Esophagus muscularis mucosa (tissue), 4 donors: ENCODE data around the gene ANAPC7. TPM values are rescaled to one million over a fixed set of nuclear protein-coding genes. Genes with fewer than 3 reads are reported as not detected.
A peak's percentile ranks its signal among the peaks of the same experiment; 100 is the strongest.

Source experiments
- DNase-seq: peaks from one replicate; pipeline ENCODE4 v3.0.0-alpha.2; 2017; ENCODE audit errors: extremely low spot score
- H3K27ac ChIP-seq, 4 donors: fragments of 200-600 bp; sonication (generic); replicated peaks in 1 of 4; 1 replicate in 3 of 4; 2 replicates in 1 of 4; pipeline ENCODE4 v1.5.1; 2016 to 2019; ENCODE audit warnings: mild to moderate bottlenecking in 1 of 4
- H3K27me3 ChIP-seq, 4 donors: fragments of 200-600 bp; sonication (generic); one replicate each; pipeline versions ENCODE4 v1.5.1 to v1.6.0; 2016 to 2019
- H3K36me3 ChIP-seq, 4 donors: fragments of 200-600 bp; sonication (generic); one replicate each; pipeline ENCODE4 v1.5.1; 2016 to 2019
- H3K4me1 ChIP-seq, 4 donors: fragments of 200-600 bp; sonication (generic); one replicate each; pipeline ENCODE4 v1.5.1; 2016 to 2019
- H3K4me3 ChIP-seq, 4 donors: fragments of 200-600 bp; sonication (generic); 1 replicate in 2 of 4; 2 replicates in 2 of 4; pipeline ENCODE4 v1.5.1; 2016 to 2019; ENCODE audit warnings: mild to moderate bottlenecking in 4 of 4, moderate library complexity in 1 of 4
- H3K9me3 ChIP-seq, 4 donors: fragments of 200-600 bp; sonication (generic); 1 replicate in 3 of 4; 2 replicates in 1 of 4; pipeline ENCODE4 v1.5.1; 2016 to 2019
- EP300 ChIP-seq: sonication (generic); formaldehyde crosslinking; IDR thresholded peaks from one replicate; pipeline ENCODE4 v1.6.1; 2017; ENCODE audit warnings: antibody characterized with exemption
- POLR2A ChIP-seq: fragments of 450-650 bp; IDR thresholded peaks from one replicate; pipeline ENCODE4 v1.6.1; 2017; ENCODE audit warnings: antibody characterized with exemption, moderate library complexity, mild to moderate bottlenecking, low read depth
- POLR2AphosphoS5 ChIP-seq, 2 donors: sonication (generic); formaldehyde crosslinking; IDR thresholded peaks; one replicate each; pipeline ENCODE4 v1.6.1; 2017; ENCODE audit warnings: antibody characterized with exemption in 2 of 2
- WGBS: methylation state at CpG from one replicate; pipeline ENCODE4 v1.1.5; 2018; 5-methylcytosine and 5-hydroxymethylcytosine counted together
- intact Hi-C: fragments of 100-400 bp; cut with DNase I; formaldehyde crosslinking; loops from one replicate; pipeline ENCODE4 v1.15.1; 2023
- total RNA-seq, 4 donors: library from RNA; depleted of rRNA; stranded (reverse); fragments of >200 nt; gene quantifications; one replicate each; pipeline versions ENCODE4 v1.1.0 to v1.2.1, GENCODE V29; 2016
- TF ChIP-seq, protein P1 (sequence below), 3 experiments: fragments of 200-600 bp in 2 of 3; fragments of 450-650 bp in 1 of 3; sonication (generic) in 2 of 3; IDR thresholded peaks; one replicate each; pipeline ENCODE4 v1.5.1; 2017 to 2019; ENCODE audit warnings: antibody characterized with exemption in 3 of 3, mild to moderate bottlenecking in 2 of 3, moderate library complexity in 1 of 3

ANAPC7 gene
- total RNA-seq, 4 donors from 2014 or later, result 32.5 to 35.0 (median 33.2) TPM

DNA sequence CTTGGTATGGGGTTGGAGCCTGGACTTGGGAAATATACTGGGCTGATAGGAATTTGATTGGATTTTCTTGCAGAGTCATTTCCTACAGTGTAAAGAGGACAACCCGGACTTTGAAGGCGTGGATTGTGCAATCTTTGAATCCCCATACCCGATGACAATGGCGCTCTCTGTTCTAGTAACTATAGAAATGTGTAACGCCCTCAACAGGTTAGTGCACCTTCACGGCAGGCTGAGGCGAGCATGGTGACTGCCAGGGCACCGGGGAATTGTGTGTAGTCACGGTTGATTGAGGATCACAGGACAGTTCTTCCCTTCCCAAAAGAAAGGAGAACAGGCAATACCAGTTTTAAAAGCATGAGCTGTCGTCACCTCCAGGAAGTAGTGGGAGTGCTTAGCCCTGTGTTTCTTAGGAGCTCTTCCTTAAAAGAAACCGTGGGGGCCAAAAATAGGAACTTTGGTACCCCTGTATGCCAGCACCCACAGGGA is 58.3 kb downstream of the ANAPC7 start:
- TF ChIP-seq POLR2AphosphoS5 (IDR thresholded peaks at IDR 0.05), result no peak
- no peak for TF ChIP-seq POLR2A
- no peak for TF ChIP-seq EP300
- TF ChIP-seq, protein P1, sequence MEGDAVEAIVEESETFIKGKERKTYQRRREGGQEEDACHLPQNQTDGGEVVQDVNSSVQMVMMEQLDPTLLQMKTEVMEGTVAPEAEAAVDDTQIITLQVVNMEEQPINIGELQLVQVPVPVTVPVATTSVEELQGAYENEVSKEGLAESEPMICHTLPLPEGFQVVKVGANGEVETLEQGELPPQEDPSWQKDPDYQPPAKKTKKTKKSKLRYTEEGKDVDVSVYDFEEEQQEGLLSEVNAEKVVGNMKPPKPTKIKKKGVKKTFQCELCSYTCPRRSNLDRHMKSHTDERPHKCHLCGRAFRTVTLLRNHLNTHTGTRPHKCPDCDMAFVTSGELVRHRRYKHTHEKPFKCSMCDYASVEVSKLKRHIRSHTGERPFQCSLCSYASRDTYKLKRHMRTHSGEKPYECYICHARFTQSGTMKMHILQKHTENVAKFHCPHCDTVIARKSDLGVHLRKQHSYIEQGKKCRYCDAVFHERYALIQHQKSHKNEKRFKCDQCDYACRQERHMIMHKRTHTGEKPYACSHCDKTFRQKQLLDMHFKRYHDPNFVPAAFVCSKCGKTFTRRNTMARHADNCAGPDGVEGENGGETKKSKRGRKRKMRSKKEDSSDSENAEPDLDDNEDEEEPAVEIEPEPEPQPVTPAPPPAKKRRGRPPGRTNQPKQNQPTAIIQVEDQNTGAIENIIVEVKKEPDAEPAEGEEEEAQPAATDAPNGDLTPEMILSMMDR (IDR thresholded peaks at IDR 0.05), result no peak
- peak overlapping the region in 1 of 4 donors; percentile 13 for H3K27ac ChIP-seq
- H3K4me1 ChIP-seq, result peaks cover 0 to 18% (median 3%) of the 10 kb centered on the region in 4 donors
- no peaks in the 10 kb centered on the region for H3K27me3 ChIP-seq
- no peak for DNase-seq
- H3K9me3 ChIP-seq, result no peaks in the 10 kb centered on the region
- 75% methylated on average over 11 of the region's 11 CpGs for WGBS
- no peak overlapping the region for H3K4me3 ChIP-seq
- H3K36me3 ChIP-seq, result peaks cover 79 to 100% (median 100%) of the 10 kb centered on the region in 4 donors
- intact Hi-C loops, result no loop called here

DNA sequence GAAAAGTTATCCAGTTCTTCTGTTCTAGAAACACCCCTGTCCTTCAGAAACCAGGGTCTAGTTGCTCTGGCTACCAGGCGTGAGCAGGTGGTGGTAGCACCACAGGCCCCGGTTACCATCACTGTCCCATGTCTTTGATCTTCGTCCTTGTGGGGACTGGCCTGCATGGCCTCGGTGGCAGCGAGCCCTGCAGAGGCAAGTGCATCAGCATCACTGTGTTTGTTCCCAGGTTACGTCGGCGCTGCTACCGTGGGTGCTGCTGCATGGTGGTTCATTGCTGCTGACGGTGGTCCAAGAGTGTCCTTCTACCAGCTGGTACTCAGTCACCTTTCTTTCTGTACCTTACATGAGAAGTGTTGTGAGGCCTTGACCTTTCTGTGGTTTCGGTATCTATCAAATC is 58.9 kb downstream of the ANAPC7 start:
- no peak for DNase-seq
- intact Hi-C loops, result no loop called here
- H3K4me1 ChIP-seq, result peaks cover 0 to 17% (median 4%) of the 10 kb centered on the region in 4 donors
- H3K27ac ChIP-seq, result peak overlapping the region in 1 of 4 donors; percentile 31
- TF ChIP-seq POLR2AphosphoS5 (IDR thresholded peaks at IDR 0.05), result no peak
- TF ChIP-seq POLR2A, result no peak
- TF ChIP-seq, protein P1 (IDR thresholded peaks at IDR 0.05), result no peak
- no peak for TF ChIP-seq EP300
- H3K9me3 ChIP-seq, result no peaks in the 10 kb centered on the region
- no peaks in the 10 kb centered on the region for H3K27me3 ChIP-seq
- H3K4me3 ChIP-seq, result no peak overlapping the region
- WGBS, result 89% methylated on average over 11 of the region's 11 CpGs
- peaks cover 85 to 100% (median 100%) of the 10 kb centered on the region in 4 donors for H3K36me3 ChIP-seq

DNA sequence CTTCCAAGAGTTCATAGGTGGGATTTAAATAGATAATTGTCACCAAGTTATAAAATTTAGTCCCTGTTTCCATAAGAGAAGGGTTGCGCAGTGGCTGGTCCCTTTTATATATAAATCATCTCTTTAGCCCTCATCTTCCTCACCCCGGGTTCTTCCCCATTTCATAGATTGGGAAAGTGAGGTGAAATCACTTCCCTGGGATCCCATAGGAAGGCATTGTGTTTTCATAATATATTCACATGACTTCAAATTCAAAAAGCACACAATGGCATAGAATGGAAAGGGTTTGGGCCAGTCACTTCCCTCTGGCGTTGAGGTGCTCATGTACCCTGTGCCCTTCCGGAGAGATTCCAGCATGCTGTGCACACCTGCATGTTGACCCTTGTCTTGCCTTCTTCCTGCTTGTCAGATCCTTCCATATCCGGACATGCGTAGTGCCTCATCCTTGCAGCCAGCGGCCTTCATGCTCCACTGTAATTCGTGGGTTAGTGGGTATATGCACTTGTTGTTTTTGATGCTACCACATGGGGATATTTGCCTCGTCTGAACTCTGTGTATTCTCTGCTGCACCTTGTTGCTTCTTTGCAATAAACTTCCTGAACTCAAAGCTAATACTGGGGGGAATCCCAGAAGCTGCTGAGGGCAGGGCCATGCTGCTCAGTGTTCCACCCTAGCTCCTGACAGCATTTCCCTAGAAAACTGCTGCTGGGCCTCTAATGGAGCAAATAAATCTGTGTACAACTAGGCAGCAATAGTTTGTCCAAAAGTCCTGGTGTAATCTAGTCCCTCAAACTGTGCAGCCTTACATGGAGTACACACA is 59.6 kb downstream of the ANAPC7 start:
- no peak overlapping the region for H3K4me3 ChIP-seq
- H3K9me3 ChIP-seq, result no peaks in the 10 kb centered on the region
- peaks cover 6 to 16% (median 11%) of the 10 kb centered on the region in 4 donors for H3K4me1 ChIP-seq
- no peak for DNase-seq
- 88% methylated on average over 8 of the region's 9 CpGs for WGBS
- H3K27ac ChIP-seq, result peak overlapping the region in 1 of 4 donors; percentile 31
- peaks cover 89 to 100% (median 100%) of the 10 kb centered on the region in 4 donors for H3K36me3 ChIP-seq
- no peaks in the 10 kb centered on the region for H3K27me3 ChIP-seq
- intact Hi-C loops, result no loop called here
- TF ChIP-seq POLR2AphosphoS5 (IDR thresholded peaks at IDR 0.05) (no peak), EP300 (no peak), POLR2A (no peak)
- TF ChIP-seq, protein P1 (IDR thresholded peaks at IDR 0.05), result no peak

DNA sequence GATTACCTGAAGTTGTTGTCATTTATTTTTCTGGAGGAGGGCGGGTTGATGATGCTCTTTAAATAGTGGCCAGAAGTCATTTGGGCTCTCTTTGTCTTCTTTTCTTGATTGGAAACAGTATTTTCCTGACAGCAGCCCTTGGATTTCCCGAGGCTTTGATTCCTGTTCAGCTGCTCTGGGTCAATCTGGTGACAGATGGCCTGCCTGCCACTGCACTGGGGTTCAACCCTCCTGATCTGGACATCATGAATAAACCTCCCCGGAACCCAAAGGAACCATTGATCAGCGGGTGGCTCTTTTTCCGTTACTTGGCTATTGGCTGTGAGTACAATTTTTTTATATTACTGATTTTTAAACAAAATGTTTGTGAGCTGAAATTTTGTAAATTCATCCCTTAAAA is 60.4 kb downstream of the ANAPC7 start:
- H3K36me3 ChIP-seq, result peaks cover 87 to 100% (median 100%) of the 10 kb centered on the region in 4 donors
- intact Hi-C loops, result no loop called here
- WGBS, result 81% methylated on average over 5 of the region's 5 CpGs

More for the DNA sequence above, 60.4 kb downstream of the ANAPC7 start:
- peaks cover 6 to 22% (median 17%) of the 10 kb centered on the region in 4 donors for H3K4me1 ChIP-seq
- H3K27me3 ChIP-seq, result no peaks in the 10 kb centered on the region
- H3K27ac ChIP-seq, result no peak overlapping the region
- H3K4me3 ChIP-seq, result no peak overlapping the region
- DNase-seq, result no peak
- TF ChIP-seq EP300 (no peak), POLR2A (no peak), POLR2AphosphoS5 (IDR thresholded peaks at IDR 0.05) (no peak)
- TF ChIP-seq, protein P1 (IDR thresholded peaks at IDR 0.05), result no peak
- no peaks in the 10 kb centered on the region for H3K9me3 ChIP-seq
